NCI-H2171 (cell line): ENCODE results near the gene CLCF1.

ENCODE experiments used
- DNase-seq: peaks from one replicate; lab custom pipeline; 2025; lab: John Stamatoyannopoulos, UW

Gene CLCF1

GRCh38 chr11:67356387-67356863 lies 17.0 kb downstream of the CLCF1 start:
- no peak for DNase-seq

GRCh38 chr11:67355794-67356386 lies 17.5 kb downstream of the CLCF1 start:
- no peak for DNase-seq

GRCh38 chr11:67355023-67355793 lies 18.2 kb downstream of the CLCF1 start:
- no peak for DNase-seq

GRCh38 chr11:67354075-67355022 lies 19.0 kb downstream of the CLCF1 start:
- DNase-seq = no peak

GRCh38 chr11:67353317-67354074 lies 19.9 kb downstream of the CLCF1 start, which contains the start of gene POLD4:
Gene POLD4, minus strand, starts transcription at chr11:67353546. Its CDS starts 147 bp downstream, at chr11:67353399.
- peak; percentile 87 for DNase-seq

- no peak for DNase-seq
Measured at GRCh38 chr11:67352546-67353316, 20.7 kb downstream of the CLCF1 start.

- DNase-seq = peak; percentile 26
Measured at GRCh38 chr11:67351275-67352005, 22.0 kb downstream of the CLCF1 start.

- no peak for DNase-seq
Measured at GRCh38 chr11:67349928-67350465, 23.4 kb downstream of the CLCF1 start.

GRCh38 chr11:67349457-67349856 lies 23.9 kb downstream of the CLCF1 start:
- DNase-seq = no peak

GRCh38 chr11:67349036-67349435 lies 24.4 kb downstream of the CLCF1 start:
- no peak for DNase-seq

GRCh38 chr11:67347964-67348749 lies 25.2 kb downstream of the CLCF1 start:
- peak; percentile 44 for DNase-seq

- no peak for DNase-seq
Measured at GRCh38 chr11:67345920-67346819, 27.2 kb downstream of the CLCF1 start.

GRCh38 chr11:67345247-67345919 lies 28.0 kb downstream of the CLCF1 start:
- no peak for DNase-seq

GRCh38 chr11:67344264-67344663 lies 29.1 kb downstream of the CLCF1 start:
- DNase-seq = no peak

- DNase-seq = no peak
Measured at GRCh38 chr11:67337257-67337656, 36.1 kb downstream of the CLCF1 start.

GRCh38 chr11:67332081-67332691 lies 41.2 kb downstream of the CLCF1 start:
- no peak for DNase-seq

- DNase-seq = no peak
Measured at GRCh38 chr11:67323526-67323925, 49.9 kb downstream of the CLCF1 start.
